NB4 (cell line): ENCODE measurements around the gene MCAT.
"Not testable (repeated sequence)": the region's sequence is repeated elsewhere in the genome, so short reads cannot be mapped to it uniquely, and the experiment has no call there.

ENCODE experiments used
- DNase-seq: peaks from one replicate; pipeline ENCODE4 v3.0.0; 2010; ENCODE audit warnings: low read depth
- H3K4me3 ChIP-seq: one replicate; pipeline ENCODE4 v1.5.1; 2011; ENCODE audit warnings: mild to moderate bottlenecking, low read depth, low read length, moderate library complexity
- MYC ChIP-seq: IDR thresholded peaks from 2 replicates; pipeline ENCODE4 v1.6.1; 2011; ENCODE audit warnings: low read depth, low read length
- POLR2A ChIP-seq: IDR thresholded peaks from 2 replicates; pipeline ENCODE4 v1.6.1; 2011; ENCODE audit warnings: mild to moderate bottlenecking; ENCODE audit not compliant: insufficient read length; ENCODE audit errors: extremely low read depth
- TF ChIP-seq, protein P1 (sequence below): IDR thresholded peaks from one replicate; pipeline ENCODE4 v1.5.1; 2012; ENCODE audit warnings: low read depth, low read length
- TF ChIP-seq, protein P2 (sequence below): IDR thresholded peaks from 2 replicates; pipeline ENCODE4 v1.6.1; 2011; ENCODE audit warnings: low read depth, low read length

Gene MCAT

DNA sequence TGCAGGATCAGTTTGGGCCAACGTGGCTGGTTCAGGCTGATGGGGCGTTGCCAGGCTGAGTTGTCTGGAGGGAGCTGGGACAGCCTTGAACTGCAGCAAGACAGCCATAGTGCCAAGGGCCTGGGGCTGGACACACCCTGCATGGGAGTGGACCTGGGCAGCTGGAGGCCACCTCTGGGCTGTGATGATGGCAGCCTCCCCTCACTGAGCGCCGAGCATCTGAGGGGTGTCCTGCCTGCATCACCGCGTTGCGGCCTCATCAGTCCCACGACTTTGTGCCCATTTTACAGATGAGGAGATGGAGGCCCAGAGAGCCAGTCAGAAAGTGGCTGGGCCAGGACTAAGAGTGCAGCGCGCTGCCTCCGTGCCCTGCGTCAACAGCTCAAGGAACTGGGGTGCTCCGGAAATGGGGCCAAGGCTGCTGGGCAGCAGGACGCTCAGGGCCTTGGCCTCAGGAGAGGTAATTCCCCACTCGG, 7.6 kb upstream of the MCAT start:
- H3K4me3 ChIP-seq = peak overlapping the region; percentile 21
- no peak for DNase-seq
- TF ChIP-seq, protein P1, sequence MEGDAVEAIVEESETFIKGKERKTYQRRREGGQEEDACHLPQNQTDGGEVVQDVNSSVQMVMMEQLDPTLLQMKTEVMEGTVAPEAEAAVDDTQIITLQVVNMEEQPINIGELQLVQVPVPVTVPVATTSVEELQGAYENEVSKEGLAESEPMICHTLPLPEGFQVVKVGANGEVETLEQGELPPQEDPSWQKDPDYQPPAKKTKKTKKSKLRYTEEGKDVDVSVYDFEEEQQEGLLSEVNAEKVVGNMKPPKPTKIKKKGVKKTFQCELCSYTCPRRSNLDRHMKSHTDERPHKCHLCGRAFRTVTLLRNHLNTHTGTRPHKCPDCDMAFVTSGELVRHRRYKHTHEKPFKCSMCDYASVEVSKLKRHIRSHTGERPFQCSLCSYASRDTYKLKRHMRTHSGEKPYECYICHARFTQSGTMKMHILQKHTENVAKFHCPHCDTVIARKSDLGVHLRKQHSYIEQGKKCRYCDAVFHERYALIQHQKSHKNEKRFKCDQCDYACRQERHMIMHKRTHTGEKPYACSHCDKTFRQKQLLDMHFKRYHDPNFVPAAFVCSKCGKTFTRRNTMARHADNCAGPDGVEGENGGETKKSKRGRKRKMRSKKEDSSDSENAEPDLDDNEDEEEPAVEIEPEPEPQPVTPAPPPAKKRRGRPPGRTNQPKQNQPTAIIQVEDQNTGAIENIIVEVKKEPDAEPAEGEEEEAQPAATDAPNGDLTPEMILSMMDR = no peak
- TF ChIP-seq, protein P2, sequence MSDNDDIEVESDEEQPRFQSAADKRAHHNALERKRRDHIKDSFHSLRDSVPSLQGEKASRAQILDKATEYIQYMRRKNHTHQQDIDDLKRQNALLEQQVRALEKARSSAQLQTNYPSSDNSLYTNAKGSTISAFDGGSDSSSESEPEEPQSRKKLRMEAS = no peak
- TF ChIP-seq POLR2A (no peak), MYC (no peak)

DNA sequence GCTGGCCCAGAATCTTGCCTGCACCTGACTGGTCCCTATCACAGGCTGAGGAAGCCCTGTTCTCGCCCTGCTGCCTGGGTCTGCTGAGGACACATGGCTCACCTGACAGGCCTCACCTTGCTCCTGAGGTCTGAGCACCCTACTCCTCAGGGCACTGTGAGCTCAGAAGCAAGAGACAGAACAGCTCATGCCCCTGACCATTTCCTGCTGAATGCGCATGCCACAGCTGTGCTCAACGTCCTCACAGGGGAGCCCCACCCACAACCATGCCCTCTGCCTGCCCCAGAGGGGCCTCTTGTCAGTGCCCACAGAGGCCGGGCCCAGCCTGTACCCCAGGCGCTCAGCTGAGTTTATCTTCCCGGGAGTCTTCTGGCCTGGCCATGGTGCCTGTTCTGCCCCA, 5.4 kb upstream of the MCAT start:
- DNase-seq = peak; percentile 42
- TF ChIP-seq, protein P1 = no peak
- TF ChIP-seq, protein P2 = no peak
- TF ChIP-seq MYC (no peak), POLR2A (no peak)
- no peak overlapping the region for H3K4me3 ChIP-seq

DNA sequence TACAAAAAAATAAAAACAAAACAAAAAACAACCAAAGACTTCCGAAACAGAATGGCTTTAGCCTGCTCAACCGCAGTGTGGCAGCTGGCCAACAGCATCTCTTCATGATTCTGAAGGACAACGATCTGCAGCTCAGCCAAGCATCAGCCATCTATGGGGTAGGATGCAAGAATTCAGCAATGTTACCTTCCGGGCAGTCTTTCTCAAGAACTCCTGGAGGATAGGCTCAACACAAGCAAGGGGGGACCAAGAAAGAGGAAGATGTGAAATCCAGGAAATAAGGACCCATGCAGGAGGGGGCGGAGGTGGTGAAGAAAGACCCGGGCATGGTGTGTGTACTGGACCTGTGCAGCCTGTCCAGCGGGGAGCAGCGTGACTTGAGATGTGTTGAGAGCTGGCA, 4.6 kb upstream of the MCAT start:
- no peak overlapping the region for H3K4me3 ChIP-seq
- peak; percentile 69 for DNase-seq
- TF ChIP-seq MYC (no peak), POLR2A (no peak)
- TF ChIP-seq, protein P2 = no peak
- TF ChIP-seq, protein P1 = no peak

DNA sequence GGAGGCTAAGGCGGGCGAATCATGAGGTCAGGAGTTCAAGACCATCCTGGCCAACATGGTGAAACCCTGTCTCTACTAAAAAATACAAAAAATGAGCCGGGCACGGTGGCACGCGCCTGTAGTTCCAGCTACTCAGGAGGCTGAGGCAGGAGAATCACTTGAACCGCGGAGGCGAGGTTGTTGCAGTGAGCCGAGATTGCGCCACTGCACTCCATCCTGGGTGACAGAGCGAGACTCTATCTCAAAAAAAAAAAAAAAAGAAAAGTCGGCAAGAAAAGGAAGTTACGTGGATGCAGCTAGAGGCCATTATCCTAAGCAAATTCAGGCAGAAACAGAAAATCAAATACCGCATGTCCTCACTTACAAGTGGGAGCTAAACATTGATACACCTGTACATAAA, 3.1 kb upstream of the MCAT start:
- peak; percentile 64 for DNase-seq
- not testable (repeated sequence) for H3K4me3 ChIP-seq

DNA sequence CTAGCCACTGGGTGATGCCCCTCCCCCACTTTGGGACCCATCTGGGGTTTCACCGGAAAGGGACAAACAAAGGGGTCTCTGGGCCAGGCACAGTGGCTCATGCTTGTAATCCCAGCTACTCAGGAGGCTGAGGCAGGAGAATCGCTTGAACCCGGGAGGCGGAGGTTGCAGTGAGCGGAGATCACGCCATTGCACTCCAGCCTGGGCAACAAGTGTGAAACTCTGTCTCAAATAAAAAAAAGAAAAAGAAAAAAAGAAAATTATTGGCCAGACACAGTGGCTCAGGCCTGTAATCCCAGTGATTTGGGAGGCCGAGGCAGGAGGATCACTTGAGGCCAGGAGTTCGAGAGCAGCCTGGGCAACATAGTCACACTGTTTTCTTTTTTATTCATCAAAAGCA, 2.2 kb upstream of the MCAT start:
- H3K4me3 ChIP-seq, DNase-seq: not testable (repeated sequence)

DNA sequence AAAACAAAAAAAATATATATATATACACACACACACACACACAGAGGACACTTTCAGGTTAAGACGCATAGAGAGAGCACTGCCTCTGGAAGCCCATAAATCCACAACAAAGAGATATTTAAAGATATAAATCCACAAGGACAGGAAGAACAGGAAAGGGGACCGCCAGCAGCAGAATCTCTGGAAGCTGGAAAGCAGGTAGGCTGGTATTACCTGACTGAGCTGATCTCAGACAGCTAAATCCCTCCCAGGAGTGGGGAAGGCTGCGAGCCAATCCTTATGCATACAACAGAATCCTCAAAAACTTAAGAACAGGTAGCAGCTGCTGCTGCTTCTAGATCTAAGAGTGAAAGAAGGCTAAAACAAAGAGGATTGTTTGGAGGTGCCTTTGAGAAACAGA, 1.8 kb upstream of the MCAT start:
- no peak for DNase-seq
- no peak overlapping the region for H3K4me3 ChIP-seq
- TF ChIP-seq MYC (no peak), POLR2A (no peak)
- TF ChIP-seq, protein P2 = no peak
- TF ChIP-seq, protein P1 = no peak

DNA sequence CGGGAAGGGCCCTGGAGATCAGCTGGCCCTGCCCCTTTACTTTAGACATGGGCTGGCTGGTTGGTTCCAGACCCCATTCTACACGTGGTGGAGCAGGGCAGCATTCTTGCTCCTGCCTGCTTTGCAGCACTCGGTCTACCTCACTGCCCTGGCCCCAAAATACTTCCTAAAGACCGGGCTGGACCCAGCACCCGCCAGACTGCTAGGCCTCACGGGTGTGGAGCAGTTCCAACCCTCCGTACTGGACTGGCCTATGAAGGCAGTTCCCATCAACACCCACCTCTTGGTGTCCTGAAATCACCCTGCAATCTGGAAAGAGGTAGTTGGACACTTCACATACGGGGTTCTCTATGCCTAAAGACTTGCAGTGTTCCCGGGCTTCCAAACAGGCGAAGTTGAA, 6.4 kb downstream of the MCAT start:
- TF ChIP-seq MYC (no peak), POLR2A (no peak)
- TF ChIP-seq, protein P2 = no peak
- TF ChIP-seq, protein P1 = no peak
- no peak overlapping the region for H3K4me3 ChIP-seq

More for the DNA sequence above, 6.4 kb downstream of the MCAT start:
- no peak for DNase-seq
